GM21723 (cell line): ENCODE measurements around the gene ZNF292.
A peak's percentile ranks its signal among the peaks of the same experiment; 100 is the strongest.
"Not testable (repeated sequence)": the region's sequence is repeated elsewhere in the genome, so short reads cannot be mapped to it uniquely, and the experiment has no call there.

ENCODE experiments used
- ATAC-seq: cut with Tn5 transposase; IDR thresholded peaks from one replicate; pipeline ENCODE4 v1.9.1; 2021; ENCODE audit warnings: mild to moderate bottlenecking, moderate library complexity; ENCODE audit not compliant: unreplicated experiment

The ZNF292 gene

DNA sequence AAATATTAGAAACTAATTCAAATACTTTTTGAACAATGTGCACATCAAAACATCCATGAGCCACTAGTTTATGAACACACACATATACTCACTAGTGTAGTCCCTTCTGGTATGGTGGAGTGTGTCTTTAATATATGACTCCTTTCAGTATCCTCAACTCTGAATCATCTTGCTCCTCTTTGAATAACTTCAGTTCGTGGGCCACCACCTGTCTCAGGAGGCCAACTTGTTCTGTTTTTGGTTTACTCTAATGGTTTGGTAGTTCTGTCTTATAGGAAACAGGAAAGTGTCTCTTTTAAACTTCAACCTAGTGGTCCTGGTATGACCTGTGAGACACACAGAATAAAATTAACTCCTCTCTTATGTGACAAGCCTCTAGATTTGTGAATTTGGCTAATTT, 55.6 kb downstream of the ZNF292 start:
- ATAC-seq = peak; percentile 95

- no peak for ATAC-seq
Observed at GRCh38 chr6:87212596-87212995, 57.2 kb downstream of the ZNF292 start.

GRCh38 chr6:87213364-87213763, 58.0 kb downstream of the ZNF292 start:
- ATAC-seq = no peak

GRCh38 chr6:87214831-87215230, 59.5 kb downstream of the ZNF292 start:
- ATAC-seq = no peak

- no peak for ATAC-seq
Observed at GRCh38 chr6:87220997-87221396, 65.6 kb downstream of the ZNF292 start.

- no peak for ATAC-seq
Observed at GRCh38 chr6:87222676-87223075, 67.3 kb downstream of the ZNF292 start.

DNA sequence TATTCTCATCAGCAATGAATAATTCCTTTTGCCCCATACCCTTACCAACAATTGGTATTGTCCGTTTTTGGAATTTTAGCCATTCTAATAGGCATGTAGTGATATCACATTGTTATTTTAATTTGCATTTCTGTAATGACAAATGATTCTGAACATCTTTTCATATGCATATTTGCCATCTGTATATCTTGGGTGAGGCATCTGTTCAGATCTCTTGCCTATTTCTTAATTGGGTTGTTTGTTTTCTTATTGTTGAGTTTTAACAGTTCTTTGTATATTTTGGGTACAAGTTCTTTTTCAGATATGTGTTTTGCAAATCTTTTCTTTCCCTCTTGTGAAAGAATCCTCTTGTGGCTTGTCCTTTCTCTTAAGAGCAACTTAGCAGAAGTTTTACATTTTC, 69.6 kb downstream of the ZNF292 start:
- no peak for ATAC-seq

GRCh38 chr6:87225511-87225910, 70.1 kb downstream of the ZNF292 start:
- ATAC-seq = no peak

DNA sequence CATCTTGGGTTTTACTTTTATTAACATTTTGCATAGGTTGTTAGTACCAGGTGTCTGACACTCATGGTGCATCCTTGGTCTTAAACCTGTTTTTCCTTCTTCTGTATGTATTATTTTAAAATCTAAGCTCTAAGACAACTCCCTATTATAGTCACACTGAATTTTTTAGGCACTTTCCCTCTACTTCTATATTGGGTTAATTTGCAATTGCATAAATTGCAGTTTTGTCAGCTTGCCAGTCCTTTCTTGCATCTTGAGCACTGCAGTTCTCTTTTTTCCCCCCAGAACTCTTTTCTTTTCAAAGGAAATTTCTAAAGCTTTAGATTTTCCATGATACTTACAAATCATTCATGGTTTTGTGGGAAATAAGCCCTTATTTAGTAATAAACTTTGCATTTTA, 70.6 kb downstream of the ZNF292 start:
- ATAC-seq = no peak

- no peak for ATAC-seq
Observed at GRCh38 chr6:87230801-87231200, 75.4 kb downstream of the ZNF292 start.

- no peak for ATAC-seq
Observed at GRCh38 chr6:87237804-87238203, 82.4 kb downstream of the ZNF292 start.

GRCh38 chr6:87239098-87239635, 83.8 kb downstream of the ZNF292 start:
- not testable (repeated sequence) for ATAC-seq

GRCh38 chr6:87241304-87241703, 85.9 kb downstream of the ZNF292 start:
- no peak for ATAC-seq

GRCh38 chr6:87242311-87242710, 86.9 kb downstream of the ZNF292 start:
- no peak for ATAC-seq

DNA sequence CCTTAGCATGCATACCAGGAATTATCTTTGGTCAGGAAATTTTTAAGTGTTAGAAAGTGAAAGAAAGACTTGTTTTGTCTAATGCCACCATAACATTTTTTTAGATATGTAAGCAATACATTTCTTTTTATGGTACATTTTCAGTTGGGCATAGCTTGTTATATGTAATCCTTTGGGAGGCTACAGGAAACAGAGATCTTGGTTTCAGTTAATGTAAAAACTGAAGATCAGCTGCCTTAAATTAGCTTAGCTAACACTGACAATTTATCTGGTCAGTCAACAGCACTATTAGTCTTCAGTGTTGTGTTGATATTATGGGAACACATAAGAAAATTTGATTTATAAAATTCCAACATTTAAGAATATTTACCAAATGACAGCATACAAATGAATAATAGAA, 88.4 kb downstream of the ZNF292 start:
- ATAC-seq = no peak

DNA sequence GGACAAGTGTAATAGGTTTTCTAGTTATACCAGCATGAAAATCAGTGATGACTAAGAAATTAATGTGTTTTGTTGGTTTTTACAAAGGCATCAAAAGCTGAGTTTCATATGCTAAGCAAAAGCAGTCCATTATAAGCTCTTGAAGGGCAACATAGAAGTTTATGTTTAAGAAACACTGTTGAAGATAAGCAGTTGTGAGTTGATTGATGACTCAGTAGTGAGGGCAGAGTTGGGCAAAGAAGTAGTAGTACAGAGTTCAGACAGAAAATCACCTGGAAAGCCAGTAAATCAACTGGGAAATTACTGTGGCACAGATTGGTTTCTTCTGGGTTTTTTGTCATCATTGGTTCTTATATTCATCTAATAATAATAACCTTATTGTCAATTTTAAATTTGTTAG, 89.0 kb downstream of the ZNF292 start:
- ATAC-seq = no peak

DNA sequence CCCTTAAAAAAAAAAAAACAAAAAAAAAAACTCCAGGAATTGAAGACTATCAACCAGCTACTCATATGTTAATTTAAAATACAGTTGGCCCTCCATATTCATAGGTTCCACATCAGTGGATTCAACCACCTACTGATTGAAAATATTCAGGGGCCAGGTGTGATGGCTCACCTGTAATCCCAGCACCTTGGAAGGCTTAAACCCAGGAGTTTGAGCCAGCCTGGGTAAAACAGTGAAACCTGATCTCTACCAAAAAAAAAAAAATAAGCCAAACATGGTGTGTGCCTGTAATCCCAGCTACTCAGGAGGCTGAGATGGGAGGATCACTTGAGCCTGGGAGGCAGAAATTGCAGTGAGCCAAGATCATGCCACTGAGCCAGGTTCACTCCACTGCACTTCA, 94.7 kb downstream of the ZNF292 start:
- no peak for ATAC-seq

- peak; percentile 31 for ATAC-seq
Observed at GRCh38 chr6:87251225-87251624, 95.9 kb downstream of the ZNF292 start.

GRCh38 chr6:87251725-87252124, 96.4 kb downstream of the ZNF292 start:
- no peak for ATAC-seq

DNA sequence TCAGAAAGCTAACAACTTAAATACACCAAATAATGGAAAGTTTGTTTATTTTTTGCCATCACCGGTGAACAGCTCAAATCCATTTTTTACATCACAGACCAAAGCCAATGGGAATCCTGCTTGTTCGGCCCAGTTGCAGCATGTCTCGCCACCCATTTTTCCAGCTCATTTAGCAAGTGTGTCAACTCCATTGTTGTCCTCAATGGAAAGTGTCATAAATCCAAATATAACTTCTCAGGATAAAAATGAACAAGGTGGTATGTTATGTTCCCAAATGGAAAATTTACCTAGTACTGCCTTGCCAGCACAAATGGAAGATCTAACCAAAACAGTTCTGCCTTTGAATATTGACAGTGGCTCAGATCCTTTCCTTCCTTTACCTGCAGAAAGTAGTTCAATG, 101.7 kb downstream of the ZNF292 start:
- no peak for ATAC-seq

- ATAC-seq = no peak
Observed at GRCh38 chr6:87257565-87257964, 102.2 kb downstream of the ZNF292 start.

DNA sequence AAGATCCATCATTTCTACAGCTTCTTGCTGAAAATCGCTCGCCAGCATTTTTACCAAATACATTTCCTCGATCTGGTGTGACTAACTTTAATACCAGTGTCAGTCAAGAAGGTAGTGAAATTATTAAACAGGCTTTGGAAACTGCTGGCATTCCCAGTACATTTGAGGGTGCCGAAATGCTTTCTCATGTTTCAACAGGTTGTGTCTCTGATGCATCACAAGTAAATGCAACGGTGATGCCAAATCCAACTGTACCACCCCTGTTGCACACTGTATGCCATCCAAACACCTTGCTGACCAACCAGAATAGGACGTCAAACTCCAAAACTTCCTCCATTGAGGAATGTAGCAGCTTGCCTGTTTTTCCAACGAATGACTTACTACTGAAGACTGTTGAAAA, 102.6 kb downstream of the ZNF292 start:
- no peak for ATAC-seq

GRCh38 chr6:87259791-87260190, 104.4 kb downstream of the ZNF292 start:
- no peak for ATAC-seq

DNA sequence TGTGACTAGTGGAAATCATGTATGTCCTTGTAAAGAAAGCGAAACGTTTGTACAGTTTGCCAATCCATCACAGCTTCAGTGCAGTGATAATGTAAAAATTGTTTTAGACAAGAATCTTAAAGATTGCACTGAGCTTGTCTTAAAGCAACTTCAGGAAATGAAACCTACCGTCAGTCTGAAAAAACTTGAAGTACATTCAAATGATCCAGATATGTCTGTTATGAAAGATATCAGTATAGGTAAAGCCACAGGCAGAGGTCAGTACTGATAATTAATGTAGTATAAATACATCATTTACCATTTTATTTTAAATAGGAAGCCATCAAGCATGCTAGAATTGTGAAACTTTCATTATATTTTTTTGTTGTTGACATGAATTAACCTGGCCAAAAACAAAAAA, 106.2 kb downstream of the ZNF292 start:
- ATAC-seq = no peak
